WTC11 (cell line): ENCODE data around the gene HDAC10.

ENCODE experiments used
- CBFB ChIP-seq: sonication (generic); formaldehyde crosslinking; IDR thresholded peaks from 2 replicates; pipeline ENCODE4 v1.8.1; 2022; ENCODE audit warnings: mild to moderate bottlenecking, low read depth, missing genetic modification reagents
- CREM ChIP-seq: sonication (generic); formaldehyde crosslinking; IDR thresholded peaks from 2 replicates; pipeline ENCODE4 v1.8.1; 2022; ENCODE audit warnings: mild to moderate bottlenecking, missing genetic modification reagents, moderate library complexity
- FOXJ3 ChIP-seq: sonication (generic); formaldehyde crosslinking; IDR thresholded peaks from 2 replicates; pipeline ENCODE4 v1.9.0; 2021; ENCODE audit warnings: missing genetic modification reagents, mild to moderate bottlenecking, borderline replicate concordance
- FOXP1 ChIP-seq: sonication (generic); formaldehyde crosslinking; IDR thresholded peaks from 2 replicates; pipeline ENCODE4 v1.8.0; 2022; ENCODE audit warnings: missing genetic modification reagents, mild to moderate bottlenecking, moderate library complexity, borderline replicate concordance
- JUN ChIP-seq: sonication (generic); formaldehyde crosslinking; IDR thresholded peaks from 2 replicates; pipeline ENCODE4 v1.8.0; 2023; ENCODE audit warnings: mild to moderate bottlenecking, missing genetic modification reagents
- TF ChIP-seq, protein P1 (sequence below): sonication (generic); formaldehyde crosslinking; IDR thresholded peaks from 2 replicates; pipeline ENCODE4 v1.8.1; 2023; ENCODE audit warnings: mild to moderate bottlenecking, missing genetic modification reagents
- TF ChIP-seq, protein P2 (sequence below): fragments of 200-600 bp; IDR thresholded peaks from 2 replicates; pipeline ENCODE4 v1.8.0; 2022; ENCODE audit warnings: antibody characterized with exemption
- TF ChIP-seq, protein P3 (sequence below): sonication (generic); formaldehyde crosslinking; IDR thresholded peaks from 2 replicates; pipeline ENCODE4 v1.8.1; 2022; ENCODE audit warnings: mild to moderate bottlenecking, moderate library complexity, missing genetic modification reagents
- TF ChIP-seq, protein P4 (sequence below): fragments of 250-450 bp; sonication (Bioruptor Pico); conservative IDR thresholded peaks from 2 replicates; pipeline ENCODE4 v1.9.0; 2021; ENCODE audit warnings: mild to moderate bottlenecking

DNA sequence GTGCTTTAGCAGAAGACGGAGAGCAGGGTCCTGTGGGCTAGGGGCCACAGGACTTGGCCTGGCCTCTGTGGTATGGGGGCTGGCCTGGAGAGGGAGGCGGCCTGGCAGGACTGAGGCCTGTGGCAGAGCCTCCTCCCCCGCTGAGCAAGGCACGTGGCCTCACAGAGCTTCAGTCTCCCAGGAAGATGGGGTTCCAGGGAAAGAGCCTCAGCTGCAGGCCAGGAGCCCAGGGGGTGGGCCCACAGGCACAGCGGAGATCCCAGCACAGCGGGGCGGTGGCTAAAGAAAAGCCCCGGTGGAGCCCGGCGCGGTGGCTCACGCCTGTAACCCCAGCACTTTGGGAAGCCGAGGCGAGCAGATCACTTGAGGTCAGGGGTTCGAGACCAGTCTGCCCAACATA is 8.2 kb upstream of the HDAC10 start:
- TF ChIP-seq, protein P1, sequence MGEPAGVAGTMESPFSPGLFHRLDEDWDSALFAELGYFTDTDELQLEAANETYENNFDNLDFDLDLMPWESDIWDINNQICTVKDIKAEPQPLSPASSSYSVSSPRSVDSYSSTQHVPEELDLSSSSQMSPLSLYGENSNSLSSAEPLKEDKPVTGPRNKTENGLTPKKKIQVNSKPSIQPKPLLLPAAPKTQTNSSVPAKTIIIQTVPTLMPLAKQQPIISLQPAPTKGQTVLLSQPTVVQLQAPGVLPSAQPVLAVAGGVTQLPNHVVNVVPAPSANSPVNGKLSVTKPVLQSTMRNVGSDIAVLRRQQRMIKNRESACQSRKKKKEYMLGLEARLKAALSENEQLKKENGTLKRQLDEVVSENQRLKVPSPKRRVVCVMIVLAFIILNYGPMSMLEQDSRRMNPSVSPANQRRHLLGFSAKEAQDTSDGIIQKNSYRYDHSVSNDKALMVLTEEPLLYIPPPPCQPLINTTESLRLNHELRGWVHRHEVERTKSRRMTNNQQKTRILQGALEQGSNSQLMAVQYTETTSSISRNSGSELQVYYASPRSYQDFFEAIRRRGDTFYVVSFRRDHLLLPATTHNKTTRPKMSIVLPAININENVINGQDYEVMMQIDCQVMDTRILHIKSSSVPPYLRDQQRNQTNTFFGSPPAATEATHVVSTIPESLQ (CRISPR knock-in tag), result no peak
- TF ChIP-seq CBFB (CRISPR knock-in tag) (no peak), JUN (CRISPR knock-in tag) (no peak), CREM (no peak), FOXP1 (CRISPR knock-in tag) (no peak), FOXJ3 (CRISPR knock-in tag) (no peak)
- TF ChIP-seq, protein P2, sequence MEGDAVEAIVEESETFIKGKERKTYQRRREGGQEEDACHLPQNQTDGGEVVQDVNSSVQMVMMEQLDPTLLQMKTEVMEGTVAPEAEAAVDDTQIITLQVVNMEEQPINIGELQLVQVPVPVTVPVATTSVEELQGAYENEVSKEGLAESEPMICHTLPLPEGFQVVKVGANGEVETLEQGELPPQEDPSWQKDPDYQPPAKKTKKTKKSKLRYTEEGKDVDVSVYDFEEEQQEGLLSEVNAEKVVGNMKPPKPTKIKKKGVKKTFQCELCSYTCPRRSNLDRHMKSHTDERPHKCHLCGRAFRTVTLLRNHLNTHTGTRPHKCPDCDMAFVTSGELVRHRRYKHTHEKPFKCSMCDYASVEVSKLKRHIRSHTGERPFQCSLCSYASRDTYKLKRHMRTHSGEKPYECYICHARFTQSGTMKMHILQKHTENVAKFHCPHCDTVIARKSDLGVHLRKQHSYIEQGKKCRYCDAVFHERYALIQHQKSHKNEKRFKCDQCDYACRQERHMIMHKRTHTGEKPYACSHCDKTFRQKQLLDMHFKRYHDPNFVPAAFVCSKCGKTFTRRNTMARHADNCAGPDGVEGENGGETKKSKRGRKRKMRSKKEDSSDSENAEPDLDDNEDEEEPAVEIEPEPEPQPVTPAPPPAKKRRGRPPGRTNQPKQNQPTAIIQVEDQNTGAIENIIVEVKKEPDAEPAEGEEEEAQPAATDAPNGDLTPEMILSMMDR, result no peak
- TF ChIP-seq, protein P3, sequence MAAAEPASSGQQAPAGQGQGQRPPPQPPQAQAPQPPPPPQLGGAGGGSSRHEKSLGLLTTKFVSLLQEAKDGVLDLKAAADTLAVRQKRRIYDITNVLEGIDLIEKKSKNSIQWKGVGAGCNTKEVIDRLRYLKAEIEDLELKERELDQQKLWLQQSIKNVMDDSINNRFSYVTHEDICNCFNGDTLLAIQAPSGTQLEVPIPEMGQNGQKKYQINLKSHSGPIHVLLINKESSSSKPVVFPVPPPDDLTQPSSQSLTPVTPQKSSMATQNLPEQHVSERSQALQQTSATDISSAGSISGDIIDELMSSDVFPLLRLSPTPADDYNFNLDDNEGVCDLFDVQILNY (CRISPR knock-in tag), result no peak
- TF ChIP-seq, protein P4, sequence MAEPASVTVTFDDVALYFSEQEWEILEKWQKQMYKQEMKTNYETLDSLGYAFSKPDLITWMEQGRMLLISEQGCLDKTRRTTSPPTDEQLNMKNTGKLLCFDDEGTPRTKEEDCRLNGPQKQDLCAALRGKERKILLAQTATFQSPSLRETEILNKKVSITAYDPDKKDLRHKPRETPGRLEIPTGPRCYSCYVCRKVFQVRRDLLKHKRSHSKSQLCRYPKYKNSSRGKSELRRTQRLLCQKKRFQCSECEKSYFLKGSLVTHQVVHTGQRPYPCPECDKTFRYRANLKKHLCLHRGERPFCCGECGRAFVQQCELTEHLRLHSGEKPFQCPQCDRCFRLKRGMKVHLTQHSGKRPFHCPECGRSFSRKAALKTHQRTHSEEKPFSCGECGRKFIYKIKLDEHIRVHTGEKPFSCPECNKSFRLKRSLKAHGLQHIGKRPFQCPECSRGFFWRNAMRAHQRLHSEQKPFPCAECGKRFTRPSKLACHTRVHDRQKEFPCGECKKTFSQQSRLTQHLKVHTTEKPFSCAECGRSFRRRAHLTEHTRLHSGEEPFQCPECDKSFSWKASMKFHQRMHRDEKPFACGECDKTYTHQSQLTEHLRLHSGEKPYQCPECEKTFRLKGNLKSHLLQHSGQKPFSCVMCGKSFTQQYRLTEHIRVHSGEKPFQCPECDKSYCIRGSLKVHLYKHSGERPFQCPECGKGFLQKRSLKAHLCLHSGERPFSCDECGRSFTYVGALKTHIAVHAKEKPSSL (CRISPR knock-in tag), result no peak
